M059J (cell line): ENCODE data around the gene CLBA1. TPM values are rescaled to one million over a fixed set of nuclear protein-coding genes. Genes with fewer than 3 reads are reported as not detected.
"Not testable (repeated sequence)": the region's sequence is repeated elsewhere in the genome, so short reads cannot be mapped to it uniquely, and the experiment has no call there.

ENCODE experiments used
- DNase-seq: peaks from one replicate; pipeline ENCODE4 v3.0.0-alpha.2; 2012; ENCODE audit warnings: low read depth
- total RNA-seq: library from RNA; depleted of rRNA; stranded (reverse); fragments of >200 nt; shearing (Covaris generic); gene quantifications from 2 replicates; pipeline ENCODE4 v1.2.3, GENCODE V29; 2014; rRNA removed

CLBA1 gene
- total RNA-seq: 3.3 and 5.6 TPM in 2 replicates

DNA sequence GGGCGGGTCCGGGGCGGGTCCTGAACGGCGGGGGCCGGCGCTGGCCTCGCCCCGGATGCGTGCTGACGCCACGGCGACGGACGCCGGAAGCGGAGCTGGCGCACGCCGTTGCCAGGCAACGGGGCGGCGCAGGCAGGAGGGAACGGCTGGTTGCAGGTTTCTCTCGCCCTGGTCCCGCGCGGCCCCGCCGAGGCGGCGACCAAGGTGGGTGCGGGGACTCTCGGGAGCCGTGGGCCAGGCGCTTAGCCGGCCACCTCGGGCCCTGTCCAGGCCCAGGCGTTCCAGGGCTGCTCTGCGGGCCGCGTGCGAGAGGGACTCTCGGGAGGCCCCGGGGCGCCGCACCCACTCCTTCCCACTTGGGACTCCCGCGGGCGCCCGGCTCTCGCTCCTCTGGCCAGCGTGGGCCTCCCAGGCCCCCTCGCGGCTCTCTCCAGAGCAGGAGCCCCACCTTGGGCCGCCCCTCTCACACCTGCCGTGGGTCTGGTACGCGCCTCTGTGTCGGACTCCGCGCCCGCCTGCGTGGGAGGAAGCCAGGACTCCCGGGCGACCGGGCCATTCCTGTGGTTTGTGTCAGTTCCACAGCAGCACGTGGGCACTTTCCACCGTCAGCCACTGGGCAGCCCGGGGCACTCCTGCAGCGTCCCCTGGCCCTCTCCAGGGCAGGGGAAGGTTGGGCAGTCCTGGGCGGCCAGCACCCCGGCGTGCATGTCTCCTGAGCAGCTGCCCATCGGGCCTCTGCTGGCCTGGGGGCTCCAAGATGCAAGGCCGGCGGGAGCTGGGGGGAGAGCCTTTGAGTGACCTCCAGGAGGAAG is at the start of gene CLBA1:
CLBA1 (plus strand) TSS at position 114 of the 812 bp plus-strand sequence; CDS start at position 758, 644 bp downstream.
- peak; percentile 85 for DNase-seq

DNA sequence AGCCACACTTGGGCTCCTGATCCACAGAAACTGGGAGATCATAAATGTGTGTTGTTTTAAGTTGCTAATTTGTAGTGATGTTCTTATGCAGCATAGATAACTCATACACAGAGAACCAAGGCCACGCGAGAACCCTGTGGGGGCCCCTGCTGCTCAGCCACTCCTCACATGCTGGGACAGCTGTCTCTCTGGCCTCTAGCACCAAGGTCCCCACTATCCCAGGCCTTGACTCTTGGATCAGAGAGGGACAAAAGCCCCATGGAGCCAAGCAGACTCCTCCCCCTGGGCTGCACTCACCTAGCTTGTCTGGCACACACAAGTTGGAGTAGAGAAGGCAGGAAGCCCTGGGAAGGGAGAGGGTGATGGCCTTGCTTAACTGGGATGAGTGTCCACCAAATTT is 49.6 kb upstream of the CLBA1 start:
- no peak for DNase-seq

- no peak for DNase-seq
Measured at GRCh38 chr14:104936361-104937155, 49.0 kb upstream of the CLBA1 start.

GRCh38 chr14:104937161-104937560 is 48.4 kb upstream of the CLBA1 start:
- no peak for DNase-seq

DNA sequence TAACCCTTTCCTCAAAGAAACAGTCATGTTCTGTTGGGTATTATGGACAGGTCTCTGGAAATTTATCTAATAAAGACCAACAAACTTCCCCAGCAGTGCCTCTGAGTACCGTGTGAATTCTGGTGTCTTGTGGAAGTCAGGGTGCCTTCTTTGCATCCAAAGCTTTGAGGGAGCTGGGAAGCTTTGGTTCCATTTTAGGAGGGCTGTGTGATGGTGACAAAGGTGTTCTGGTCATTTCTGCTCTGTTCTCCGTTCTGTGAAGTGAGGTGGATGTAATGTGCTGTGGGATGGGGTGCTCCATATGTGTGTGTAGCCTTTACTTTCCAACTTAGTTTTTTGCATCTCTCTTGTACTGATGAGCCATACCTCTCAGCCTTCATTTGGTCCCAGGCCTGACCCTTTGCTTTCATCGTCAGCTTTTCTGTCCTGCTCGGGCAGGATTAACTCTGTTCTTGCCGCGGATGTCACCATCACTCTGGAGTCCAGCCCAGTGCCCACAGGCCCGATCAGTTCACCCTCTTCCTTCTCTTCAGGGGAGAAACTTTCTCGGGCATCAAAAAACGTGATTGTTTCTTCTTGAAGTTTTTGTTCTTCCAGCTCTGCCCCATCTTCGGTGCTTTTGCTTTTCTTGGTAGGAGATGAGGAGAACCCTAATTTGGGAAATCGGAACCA is 47.8 kb upstream of the CLBA1 start:
- no peak for DNase-seq

- no peak for DNase-seq
Measured at GRCh38 chr14:104938436-104938835, 47.2 kb upstream of the CLBA1 start.

DNA sequence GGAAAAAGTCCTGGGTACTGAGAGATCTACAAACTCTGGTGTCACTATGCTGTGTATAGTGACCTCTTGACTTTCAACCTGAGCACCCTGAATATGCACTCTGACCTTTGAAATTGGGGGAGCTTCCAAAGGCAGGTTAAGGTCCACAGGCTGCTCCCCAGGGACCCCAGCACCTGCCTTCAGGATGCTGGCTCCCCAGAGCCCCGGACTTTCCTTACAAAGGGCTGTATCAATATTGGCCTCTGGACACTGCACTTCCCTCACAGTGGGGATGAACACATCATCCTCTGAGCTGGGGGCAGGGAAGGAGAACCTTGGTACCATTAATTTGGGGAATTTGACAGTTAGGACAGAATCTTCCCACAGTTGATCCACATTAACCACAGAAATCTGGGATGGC is 46.6 kb upstream of the CLBA1 start:
- no peak for DNase-seq

DNA sequence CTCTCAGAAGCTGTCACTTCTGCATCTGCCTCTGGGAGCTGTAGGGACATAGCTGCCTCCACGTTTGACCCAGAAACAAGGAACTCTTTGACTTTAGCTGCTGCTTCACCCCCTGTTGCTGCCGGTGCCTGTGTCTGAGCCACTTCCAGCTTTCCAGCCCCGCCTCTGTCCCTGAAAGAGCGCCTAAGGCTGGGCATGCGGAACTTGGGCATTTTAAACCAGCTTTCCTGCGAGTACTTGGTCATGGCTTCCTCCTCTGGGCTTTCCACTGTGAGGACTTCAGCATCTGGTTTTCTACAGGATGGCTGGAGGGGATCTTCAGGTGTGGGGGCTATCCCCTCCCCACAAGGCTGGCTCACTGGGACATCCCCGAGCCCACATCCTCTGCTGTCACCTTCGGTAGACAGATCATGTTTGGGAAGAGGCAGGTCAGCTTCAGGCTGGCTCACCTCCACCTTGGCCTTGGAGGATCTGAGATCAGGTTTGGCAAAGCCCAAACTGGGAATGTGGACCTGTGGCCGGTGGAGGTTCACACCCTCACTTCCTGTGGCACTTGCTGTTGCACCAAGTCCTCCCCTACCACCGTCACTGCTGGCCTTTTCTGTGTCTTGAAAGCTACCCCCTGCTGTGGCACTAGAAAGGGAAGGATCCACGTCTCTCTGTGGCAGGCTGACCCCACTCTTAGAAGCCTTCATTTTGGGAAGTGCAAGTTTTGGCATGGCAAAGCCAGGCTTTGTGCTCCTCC is 45.8 kb upstream of the CLBA1 start:
- DNase-seq: no peak

GRCh38 chr14:104940526-104941150 is 45.0 kb upstream of the CLBA1 start:
- peak; percentile 18 for DNase-seq

- no peak for DNase-seq
Measured at GRCh38 chr14:104941508-104942365, 43.9 kb upstream of the CLBA1 start.

GRCh38 chr14:104942586-104942985 is 43.0 kb upstream of the CLBA1 start:
- DNase-seq: no peak

DNA sequence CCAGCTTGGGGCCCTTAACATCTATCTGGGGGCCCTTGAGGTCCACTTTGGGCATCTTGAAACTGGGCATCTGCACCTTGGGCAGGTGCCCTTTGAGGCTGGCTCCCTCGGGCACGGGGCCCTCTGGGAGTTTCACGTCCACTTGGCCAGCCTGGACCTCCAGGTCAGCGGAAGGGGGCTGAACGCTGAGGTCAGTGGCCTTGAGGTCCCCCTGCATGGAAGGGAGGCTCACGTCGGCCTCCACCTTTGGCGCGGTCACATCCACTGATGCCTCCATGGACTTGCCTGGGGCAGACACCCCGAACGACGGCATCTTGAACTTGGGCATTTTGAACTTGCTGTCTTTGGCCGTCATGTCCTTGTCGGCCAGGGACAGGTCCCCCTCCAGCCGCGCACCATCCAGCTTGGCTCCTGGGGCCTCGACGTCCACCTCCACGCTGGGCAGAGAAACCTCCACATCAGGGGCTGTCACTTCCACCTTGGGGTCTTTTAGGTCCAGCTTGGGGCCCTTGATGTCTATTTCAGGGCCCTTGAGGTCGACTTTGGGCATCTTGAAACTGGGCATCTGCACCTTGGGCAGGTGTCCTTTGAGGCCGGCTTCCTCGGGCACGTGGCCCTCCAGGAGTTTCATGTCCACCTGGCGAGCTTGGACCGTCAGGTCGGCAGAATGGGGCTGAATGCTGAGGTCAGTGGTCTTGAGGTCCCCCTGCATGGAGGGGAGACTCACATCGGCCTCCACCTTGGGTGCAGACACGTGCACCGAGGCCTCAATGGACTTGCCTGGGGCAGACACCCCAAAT is 42.2 kb upstream of the CLBA1 start:
- DNase-seq: not testable (repeated sequence)

GRCh38 chr14:104944016-104944308 is 41.6 kb upstream of the CLBA1 start:
- DNase-seq: not testable (repeated sequence)

GRCh38 chr14:104944436-104945205 is 41.0 kb upstream of the CLBA1 start:
- not testable (repeated sequence) for DNase-seq

DNA sequence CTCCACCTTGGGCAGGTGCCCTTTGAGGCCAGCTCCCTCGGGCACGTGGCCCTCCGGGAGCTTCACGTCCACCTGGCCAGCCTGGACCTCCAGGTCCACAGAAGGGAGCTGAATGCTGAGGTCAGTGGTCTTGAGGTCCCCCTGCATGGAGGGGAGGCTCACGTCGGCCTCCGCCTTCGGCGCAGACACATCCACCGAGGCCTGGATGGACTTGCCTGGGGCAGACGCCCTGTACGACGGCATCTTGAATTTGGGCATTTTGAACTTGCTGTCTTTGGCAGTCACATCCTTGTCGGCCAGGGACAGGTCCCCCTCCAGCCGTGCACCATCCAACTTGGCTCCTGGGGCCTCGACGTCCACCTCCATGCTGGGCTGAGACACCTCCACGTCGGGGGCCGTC is 40.3 kb upstream of the CLBA1 start:
- not testable (repeated sequence) for DNase-seq

- DNase-seq: not testable (repeated sequence)
Measured at GRCh38 chr14:104945986-104946965, 39.3 kb upstream of the CLBA1 start.

GRCh38 chr14:104947201-104947600 is 38.4 kb upstream of the CLBA1 start:
- not testable (repeated sequence) for DNase-seq
